SK-N-MC (cell line): ENCODE data around the gene PREX1.

Source experiments
- DNase-seq: peaks from one replicate; pipeline ENCODE4 v3.0.0-alpha.2; 2011; ENCODE audit warnings: low read depth, low spot score
- H3K27ac ChIP-seq: fragments of 200-600 bp; sonication (generic); 2 replicates; pipeline ENCODE4 v1.5.1; 2016; ENCODE audit warnings: mixed run types
- H3K36me3 ChIP-seq: fragments of 200-600 bp; sonication (generic); 2 replicates; pipeline ENCODE4 v1.6.1; 2017; ENCODE audit warnings: antibody characterized with exemption, low read length, mixed read lengths; ENCODE audit not compliant: insufficient read depth
- H3K4me3 ChIP-seq: fragments of 200-600 bp; sonication (generic); 2 replicates; pipeline ENCODE4 v1.5.1; 2016
- H3K9ac ChIP-seq: fragments of 200-600 bp; sonication (generic); 2 replicates; pipeline ENCODE4 v1.8.0; 2017; ENCODE audit warnings: mixed run types, mixed read lengths; ENCODE audit not compliant: insufficient read length
- H3K9me3 ChIP-seq: fragments of 200-600 bp; sonication (generic); 2 replicates; pipeline ENCODE4 v1.6.1; 2017; ENCODE audit warnings: low read depth, mild to moderate bottlenecking, antibody characterized with exemption, low read length, moderate library complexity, mixed read lengths
- EZH2 ChIP-seq: fragments of 200-600 bp; sonication (generic); IDR thresholded peaks from one replicate; pipeline ENCODE4 v1.6.1; 2017; ENCODE audit warnings: antibody characterized with exemption
- FOXP2 ChIP-seq: optimal IDR thresholded peaks from 2 replicates; pipeline ENCODE3; 2011; ENCODE audit warnings: mild to moderate bottlenecking, moderate library complexity; ENCODE audit not compliant: insufficient read depth; ENCODE audit errors: extremely low read length, control extremely low read depth
- POLR2AphosphoS5 ChIP-seq: IDR thresholded peaks from 2 replicates; pipeline ENCODE4 v1.6.1; 2012; ENCODE audit warnings: mild to moderate bottlenecking, low read depth, low read length, borderline replicate concordance

Gene PREX1

DNA sequence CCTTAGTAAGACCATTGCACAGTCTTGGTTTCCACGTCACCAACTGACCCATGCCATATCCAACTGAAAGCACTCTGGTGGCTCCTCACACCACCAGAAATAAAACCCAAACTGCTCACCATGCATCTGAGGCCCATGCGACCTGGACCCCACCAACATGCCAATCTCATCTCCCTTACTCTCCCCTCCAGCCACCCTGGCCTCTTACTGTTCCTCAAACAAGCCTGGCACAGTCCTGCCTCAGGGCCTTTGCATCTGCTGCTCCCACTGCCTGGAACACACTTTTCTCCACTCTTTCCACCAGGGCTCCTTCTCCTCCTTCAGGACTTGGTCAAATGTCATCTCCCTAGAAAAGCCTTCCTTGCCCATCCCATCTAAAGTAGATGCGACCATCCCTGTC is 8.7 kb downstream of the PREX1 start:
- Histone ChIP-seq H3K27ac (no peak overlapping the region), H3K9me3 (no peaks in the 10 kb centered on the region), H3K9ac (no peak overlapping the region), H3K36me3 (peaks cover 45% of the 10 kb centered on the region), H3K4me3 (no peak overlapping the region)
- TF ChIP-seq FOXP2 (no peak), POLR2AphosphoS5 (no peak), EZH2 (no peak)
- DNase-seq: no peak

GRCh38 chr20:48818481-48818987 is 9.3 kb downstream of the PREX1 start:
- H3K9ac ChIP-seq: no peak overlapping the region
- H3K9me3 ChIP-seq: no peaks in the 10 kb centered on the region
- H3K36me3 ChIP-seq: peaks cover 41% of the 10 kb centered on the region
- no peak overlapping the region for H3K4me3 ChIP-seq
- peak overlapping the region; percentile 43; the same call in 1 of the 2 replicates for H3K27ac ChIP-seq
- TF ChIP-seq POLR2AphosphoS5 (no peak), EZH2 (no peak), FOXP2 (no peak)
- DNase-seq: no peak

DNA sequence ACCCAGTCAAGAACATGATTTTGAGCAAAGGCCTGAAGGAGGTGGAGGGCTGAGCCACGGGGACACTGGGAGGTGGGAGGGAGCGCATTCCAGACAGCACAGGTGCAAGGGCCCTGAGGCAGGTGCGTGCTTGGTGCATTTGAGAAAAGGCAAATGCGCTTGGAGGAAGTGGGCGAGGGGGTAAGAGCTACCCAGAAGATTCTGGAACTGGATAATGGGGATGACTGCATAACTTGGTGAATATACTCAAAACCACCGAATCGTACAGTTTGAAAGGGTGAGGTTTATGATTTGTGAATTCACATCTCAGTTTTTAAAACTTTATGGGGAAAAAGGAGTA is 9.8 kb downstream of the PREX1 start:
- DNase-seq: no peak
- H3K4me3 ChIP-seq: no peak overlapping the region
- H3K9me3 ChIP-seq: no peaks in the 10 kb centered on the region
- H3K9ac ChIP-seq: no peak overlapping the region
- H3K27ac ChIP-seq: peak overlapping the region; percentile 9; the same call in 1 of the 2 replicates
- TF ChIP-seq POLR2AphosphoS5 (no peak), EZH2 (no peak), FOXP2 (no peak)
- H3K36me3 ChIP-seq: peaks cover 38% of the 10 kb centered on the region

DNA sequence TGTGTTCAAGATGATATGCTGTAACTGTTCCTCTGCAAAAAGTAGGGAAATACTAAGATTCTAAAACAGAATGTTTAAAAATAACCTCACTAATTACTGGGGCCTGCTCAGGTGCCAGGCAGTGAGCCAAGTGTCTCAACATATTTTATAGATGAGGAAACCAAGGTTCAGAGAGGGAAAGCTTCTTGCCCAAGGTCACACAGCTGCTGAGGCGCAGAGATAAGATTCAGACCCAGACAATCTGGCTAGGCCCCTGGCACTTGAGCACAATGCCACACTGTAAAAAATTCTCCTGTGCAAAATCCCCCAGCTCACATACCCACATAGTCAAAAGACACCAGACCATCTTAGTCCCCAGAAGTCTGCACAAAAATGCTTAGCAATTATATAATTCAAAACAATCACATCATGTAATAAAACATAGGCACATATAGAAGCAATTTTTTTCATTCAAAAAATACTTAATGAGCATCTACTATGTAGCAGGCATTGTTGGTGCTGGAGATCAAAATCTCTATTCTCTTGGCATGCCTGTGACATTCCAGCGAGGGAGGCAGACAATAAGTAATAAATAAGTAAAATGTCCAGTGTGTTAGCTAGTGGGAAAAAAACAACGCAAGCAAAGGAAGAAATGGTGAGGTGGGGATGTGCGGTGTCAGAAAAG is 10.3 kb downstream of the PREX1 start:
- Histone ChIP-seq H3K9me3 (no peaks in the 10 kb centered on the region), H3K4me3 (no peak overlapping the region), H3K36me3 (peaks cover 38% of the 10 kb centered on the region), H3K27ac (peak overlapping the region; percentile 9; the same call in 1 of the 2 replicates), H3K9ac (no peak overlapping the region)
- no peak for DNase-seq
- TF ChIP-seq POLR2AphosphoS5 (no peak), EZH2 (no peak), FOXP2 (no peak)

DNA sequence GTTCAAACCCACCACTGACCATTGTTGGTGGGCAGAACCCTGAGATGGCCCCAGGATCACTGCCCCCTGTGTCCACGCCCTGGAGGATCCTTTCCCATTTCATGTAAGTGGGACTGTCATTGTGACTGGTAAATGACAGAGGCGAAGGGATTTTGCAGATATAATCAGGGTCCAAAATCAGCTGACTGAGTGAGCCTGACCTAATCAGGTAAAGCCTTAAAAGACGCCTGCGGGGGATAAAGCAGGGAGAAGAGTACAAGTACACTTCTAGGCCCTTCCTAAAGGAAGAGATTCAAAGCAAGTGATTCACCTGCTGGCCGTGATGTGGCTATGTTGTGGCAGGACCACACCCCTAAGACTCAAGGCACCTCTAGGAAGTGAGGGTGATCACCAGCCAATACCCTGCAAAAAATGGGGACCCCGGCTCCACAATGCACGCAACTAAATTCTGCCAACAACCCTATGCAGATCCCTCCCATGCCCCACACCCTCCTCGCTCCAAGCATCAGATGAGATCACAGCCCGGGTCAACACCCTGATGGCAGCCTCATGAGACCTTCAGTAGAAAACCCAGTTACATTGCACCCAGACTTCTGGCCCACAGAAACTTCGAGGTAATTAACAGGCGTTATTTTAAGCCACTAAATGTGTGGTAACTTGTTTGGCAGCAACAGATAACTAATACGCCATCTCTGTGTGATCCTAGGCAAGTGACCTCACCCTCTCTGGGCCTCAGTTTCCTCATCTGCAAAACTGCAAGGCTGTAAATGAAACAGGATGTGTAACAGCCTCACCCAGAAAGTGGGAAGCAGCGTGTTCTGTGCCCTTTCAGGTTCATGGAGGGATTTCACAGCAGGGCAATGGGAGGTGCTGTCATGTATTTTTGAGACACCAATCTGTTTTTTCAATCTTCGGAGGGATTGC is 11.3 kb downstream of the PREX1 start:
- Histone ChIP-seq H3K27ac (0 out of 2 replicates have a peak overlapping the region, but pooled peaks have one; percentile 9), H3K36me3 (peaks cover 35% of the 10 kb centered on the region), H3K9ac (no peak overlapping the region), H3K9me3 (no peaks in the 10 kb centered on the region), H3K4me3 (no peak overlapping the region)
- no peak for DNase-seq
- TF ChIP-seq FOXP2 (no peak), EZH2 (no peak), POLR2AphosphoS5 (no peak)

DNA sequence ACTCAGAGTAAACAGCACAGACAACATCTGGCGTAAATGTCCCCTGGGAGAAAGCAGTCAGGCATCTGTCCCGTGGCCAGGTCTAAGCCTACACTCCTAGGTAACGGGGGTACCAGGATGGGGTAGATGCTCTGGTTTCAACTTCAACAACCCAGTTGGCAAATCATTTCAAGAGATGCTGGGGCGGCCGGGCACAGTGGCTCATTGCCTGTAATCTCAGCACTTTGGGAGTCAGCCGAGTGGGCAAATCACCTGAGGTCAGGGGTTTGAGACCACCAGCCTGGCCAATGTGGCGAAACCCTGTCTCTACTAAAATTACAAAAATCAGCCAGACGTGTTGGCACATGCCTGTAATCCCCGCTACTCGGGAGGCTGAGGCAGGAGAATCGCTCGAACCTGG is 12.3 kb downstream of the PREX1 start:
- H3K4me3 ChIP-seq: no peak overlapping the region
- H3K9me3 ChIP-seq: no peaks in the 10 kb centered on the region
- TF ChIP-seq POLR2AphosphoS5: no peak
- no peak for TF ChIP-seq FOXP2
- TF ChIP-seq EZH2: no peak
- H3K9ac ChIP-seq: no peak overlapping the region
- peak overlapping the region; percentile 16; the same call in 1 of the 2 replicates for H3K27ac ChIP-seq
- DNase-seq: no peak
- peaks cover 28% of the 10 kb centered on the region for H3K36me3 ChIP-seq

DNA sequence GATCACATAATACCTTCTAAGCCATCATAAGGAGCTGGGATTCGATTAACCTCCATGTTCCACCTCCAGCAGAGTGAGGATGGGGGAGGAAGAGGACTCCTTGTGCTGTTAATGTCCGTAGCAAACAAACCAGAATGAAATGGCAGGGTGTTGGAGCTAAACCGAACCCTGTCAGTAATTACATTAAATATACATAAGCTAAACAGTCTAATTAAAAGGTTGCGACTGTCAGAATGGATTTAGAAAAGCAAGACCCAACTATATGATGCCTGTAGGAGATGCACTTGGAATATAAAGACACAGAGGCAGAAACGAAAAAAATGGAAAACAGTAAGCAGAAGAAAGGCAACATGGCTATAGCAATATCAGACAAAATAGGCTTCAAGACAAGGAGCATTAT is 13.2 kb downstream of the PREX1 start:
- no peaks in the 10 kb centered on the region for H3K9me3 ChIP-seq
- no peak overlapping the region for H3K4me3 ChIP-seq
- peaks cover 29% of the 10 kb centered on the region for H3K36me3 ChIP-seq
- no peak overlapping the region for H3K9ac ChIP-seq
- 0 out of 2 replicates have a peak overlapping the region, but pooled peaks have one; percentile 26 for H3K27ac ChIP-seq
- no peak for DNase-seq
- TF ChIP-seq POLR2AphosphoS5 (no peak), FOXP2 (no peak), EZH2 (no peak)

DNA sequence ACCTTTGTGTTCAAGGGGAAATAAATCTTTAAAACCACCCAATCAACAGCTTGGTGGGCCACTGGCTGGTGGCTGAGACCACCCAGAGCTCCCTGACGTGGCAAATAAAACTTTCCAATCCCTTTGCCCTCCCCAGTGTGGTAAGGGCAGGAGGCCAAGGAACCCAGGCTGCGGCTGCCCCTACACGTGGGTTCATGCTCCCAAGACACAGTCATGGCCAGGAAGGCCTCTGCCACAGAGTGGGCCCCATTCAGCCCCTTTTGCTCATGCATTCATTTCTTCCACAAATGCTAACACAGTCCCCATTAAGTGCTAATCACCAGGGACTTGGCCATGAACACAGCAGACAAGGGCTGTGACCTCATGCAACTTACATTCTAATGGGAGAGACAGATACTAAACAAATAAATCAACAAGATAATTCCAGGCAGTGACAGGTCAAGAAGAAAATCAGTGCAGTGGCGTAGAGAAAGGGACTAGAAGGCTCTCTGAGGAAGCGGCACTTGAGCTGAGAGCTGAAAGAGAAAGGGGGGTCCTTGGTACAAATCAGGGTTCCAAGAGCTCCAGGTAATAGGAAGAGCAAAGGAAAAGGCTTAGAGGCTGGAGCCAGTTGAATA is 13.8 kb downstream of the PREX1 start:
- TF ChIP-seq EZH2: no peak
- Histone ChIP-seq H3K9ac (no peak overlapping the region), H3K4me3 (no peak overlapping the region), H3K36me3 (peaks cover 35% of the 10 kb centered on the region), H3K27ac (peak overlapping the region; percentile 28; the same call in 1 of the 2 replicates), H3K9me3 (no peaks in the 10 kb centered on the region)
- DNase-seq: no peak

DNA sequence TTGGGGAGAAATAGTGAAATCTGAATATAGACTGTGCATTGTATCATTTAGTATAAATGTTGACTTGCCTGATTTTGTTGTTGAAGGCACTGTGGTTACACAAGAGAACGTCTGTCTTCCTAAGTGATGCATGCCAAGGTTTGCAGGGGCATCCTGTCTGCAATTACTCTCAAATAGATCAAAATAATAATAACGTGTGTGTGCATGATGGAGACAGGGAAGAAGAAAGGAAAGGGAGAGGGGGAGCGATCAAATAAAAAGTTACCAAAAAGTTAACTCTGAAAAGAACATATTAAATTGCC is 14.4 kb downstream of the PREX1 start:
- no peak for TF ChIP-seq POLR2AphosphoS5
- no peak for TF ChIP-seq FOXP2
- no peak for TF ChIP-seq EZH2
- H3K27ac ChIP-seq: no peak overlapping the region
- peaks cover 39% of the 10 kb centered on the region for H3K36me3 ChIP-seq
- H3K9me3 ChIP-seq: peaks cover 4% of the 10 kb centered on the region; the same call in 1 of the 2 replicates
- DNase-seq: no peak
- no peak overlapping the region for H3K9ac ChIP-seq
- no peak overlapping the region for H3K4me3 ChIP-seq
